ENCODE results near the gene LRIT2.

Gene LRIT2

GRCh38 chr10:84217746-84218145, 7.6 kb downstream of the LRIT2 start:
- no peaks in the 10 kb centered on the region for H3K27me3 ChIP-seq (ENCODE audit: control insufficient read depth in 1 of 2, insufficient read depth in 2 of 2, low read length in 2 of 2)
- no peaks in the 10 kb centered on the region for H3K9me3 ChIP-seq (ENCODE audit: low read length)
- H3K9ac ChIP-seq (ENCODE audit: low read length), result no peak overlapping the region
- no peak overlapping the region for H3K4me3 ChIP-seq (ENCODE audit: low read depth in 1 of 2, low read length in 2 of 2)
- H3K27ac ChIP-seq (ENCODE audit: low read depth, low read length), result no peak overlapping the region
- H3K36me3 ChIP-seq (ENCODE audit: insufficient read depth, low read length), result no peaks in the 10 kb centered on the region
- no peaks in the 10 kb centered on the region for H3K4me1 ChIP-seq (ENCODE audit: insufficient read depth, low read length)

- Histone ChIP-seq H3K4me1 (ENCODE audit: insufficient read depth, low read length) (no peaks in the 10 kb centered on the region), H3K27me3 (ENCODE audit: control insufficient read depth in 1 of 2, insufficient read depth in 2 of 2, low read length in 2 of 2) (no peaks in the 10 kb centered on the region), H3K9ac (ENCODE audit: low read length) (no peak overlapping the region), H3K27ac (ENCODE audit: low read depth, low read length) (no peak overlapping the region), H3K9me3 (ENCODE audit: low read length) (no peaks in the 10 kb centered on the region), H3K4me3 (ENCODE audit: low read depth in 1 of 2, low read length in 2 of 2) (no peak overlapping the region), H3K36me3 (ENCODE audit: insufficient read depth, low read length) (no peaks in the 10 kb centered on the region)
These were observed 8.5 kb downstream of the LRIT2 start for GRCh38 chr10:84216834-84217233.

- Histone ChIP-seq H3K36me3 (ENCODE audit: insufficient read depth, low read length) (no peaks in the 10 kb centered on the region), H3K9ac (ENCODE audit: low read length) (no peak overlapping the region), H3K9me3 (ENCODE audit: low read length) (no peaks in the 10 kb centered on the region), H3K27me3 (ENCODE audit: control insufficient read depth in 1 of 2, insufficient read depth in 2 of 2, low read length in 2 of 2) (no peaks in the 10 kb centered on the region), H3K27ac (ENCODE audit: low read depth, low read length) (no peak overlapping the region), H3K4me3 (ENCODE audit: low read depth in 1 of 2, low read length in 2 of 2) (no peak overlapping the region), H3K4me1 (ENCODE audit: insufficient read depth, low read length) (no peaks in the 10 kb centered on the region)
These were observed 10.6 kb downstream of the LRIT2 start for GRCh38 chr10:84214612-84215235.

- Histone ChIP-seq H3K4me1 (ENCODE audit: insufficient read depth, low read length) (no peaks in the 10 kb centered on the region), H3K9me3 (ENCODE audit: low read length) (no peaks in the 10 kb centered on the region), H3K27me3 (ENCODE audit: control insufficient read depth in 1 of 2, insufficient read depth in 2 of 2, low read length in 2 of 2) (no peaks in the 10 kb centered on the region), H3K36me3 (ENCODE audit: insufficient read depth, low read length) (no peaks in the 10 kb centered on the region), H3K27ac (ENCODE audit: low read depth, low read length) (no peak overlapping the region), H3K9ac (ENCODE audit: low read length) (no peak overlapping the region), H3K4me3 (ENCODE audit: low read depth in 1 of 2, low read length in 2 of 2) (no peak overlapping the region)
These were observed 11.2 kb downstream of the LRIT2 start for GRCh38 chr10:84214046-84214572.

- no peak overlapping the region for H3K27ac ChIP-seq (ENCODE audit: low read depth, low read length)
- H3K4me1 ChIP-seq (ENCODE audit: insufficient read depth, low read length), result no peaks in the 10 kb centered on the region
- H3K9ac ChIP-seq (ENCODE audit: low read length), result no peak overlapping the region
- no peak overlapping the region for H3K4me3 ChIP-seq (ENCODE audit: low read depth in 1 of 2, low read length in 2 of 2)
- H3K27me3 ChIP-seq (ENCODE audit: control insufficient read depth in 1 of 2, insufficient read depth in 2 of 2, low read length in 2 of 2), result no peaks in the 10 kb centered on the region
- no peaks in the 10 kb centered on the region for H3K36me3 ChIP-seq (ENCODE audit: insufficient read depth, low read length)
- H3K9me3 ChIP-seq (ENCODE audit: low read length), result no peaks in the 10 kb centered on the region
These were observed 12.3 kb downstream of the LRIT2 start for GRCh38 chr10:84213076-84213475.

- H3K27ac ChIP-seq (ENCODE audit: low read depth, low read length), result no peak overlapping the region
- no peaks in the 10 kb centered on the region for H3K27me3 ChIP-seq (ENCODE audit: control insufficient read depth in 1 of 2, insufficient read depth in 2 of 2, low read length in 2 of 2)
- no peaks in the 10 kb centered on the region for H3K4me1 ChIP-seq (ENCODE audit: insufficient read depth, low read length)
- H3K36me3 ChIP-seq (ENCODE audit: insufficient read depth, low read length), result no peaks in the 10 kb centered on the region
- no peak overlapping the region for H3K9ac ChIP-seq (ENCODE audit: low read length)
- no peaks in the 10 kb centered on the region for H3K9me3 ChIP-seq (ENCODE audit: low read length)
- no peak overlapping the region for H3K4me3 ChIP-seq (ENCODE audit: low read depth in 1 of 2, low read length in 2 of 2)
These were observed 13.3 kb downstream of the LRIT2 start for GRCh38 chr10:84212014-84212413.

GRCh38 chr10:84211566-84211965, 13.8 kb downstream of the LRIT2 start:
- Histone ChIP-seq H3K4me1 (ENCODE audit: insufficient read depth, low read length) (no peaks in the 10 kb centered on the region), H3K36me3 (ENCODE audit: insufficient read depth, low read length) (no peaks in the 10 kb centered on the region), H3K27me3 (ENCODE audit: control insufficient read depth in 1 of 2, insufficient read depth in 2 of 2, low read length in 2 of 2) (no peaks in the 10 kb centered on the region), H3K9me3 (ENCODE audit: low read length) (no peaks in the 10 kb centered on the region), H3K4me3 (ENCODE audit: low read depth in 1 of 2, low read length in 2 of 2) (no peak overlapping the region), H3K27ac (ENCODE audit: low read depth, low read length) (no peak overlapping the region), H3K9ac (ENCODE audit: low read length) (no peak overlapping the region)

- Histone ChIP-seq H3K4me3 (ENCODE audit: low read depth in 1 of 2, low read length in 2 of 2) (no peak overlapping the region), H3K4me1 (ENCODE audit: insufficient read depth, low read length) (no peaks in the 10 kb centered on the region), H3K27ac (ENCODE audit: low read depth, low read length) (no peak overlapping the region), H3K9ac (ENCODE audit: low read length) (no peak overlapping the region), H3K36me3 (ENCODE audit: insufficient read depth, low read length) (no peaks in the 10 kb centered on the region), H3K27me3 (ENCODE audit: control insufficient read depth in 1 of 2, insufficient read depth in 2 of 2, low read length in 2 of 2) (no peaks in the 10 kb centered on the region), H3K9me3 (ENCODE audit: low read length) (no peaks in the 10 kb centered on the region)
These were observed 17.3 kb downstream of the LRIT2 start for GRCh38 chr10:84208023-84208422.

- Histone ChIP-seq H3K27me3 (ENCODE audit: control insufficient read depth in 1 of 2, insufficient read depth in 2 of 2, low read length in 2 of 2) (no peaks in the 10 kb centered on the region), H3K4me3 (ENCODE audit: low read depth in 1 of 2, low read length in 2 of 2) (no peak overlapping the region), H3K27ac (ENCODE audit: low read depth, low read length) (no peak overlapping the region), H3K9me3 (ENCODE audit: low read length) (no peaks in the 10 kb centered on the region), H3K4me1 (ENCODE audit: insufficient read depth, low read length) (no peaks in the 10 kb centered on the region), H3K36me3 (ENCODE audit: insufficient read depth, low read length) (no peaks in the 10 kb centered on the region), H3K9ac (ENCODE audit: low read length) (no peak overlapping the region)
These were observed 19.4 kb downstream of the LRIT2 start for GRCh38 chr10:84205853-84206525.

- H3K27ac ChIP-seq (ENCODE audit: low read depth, low read length), result no peak overlapping the region
- H3K4me3 ChIP-seq (ENCODE audit: low read depth in 1 of 2, low read length in 2 of 2), result no peak overlapping the region
- no peak overlapping the region for H3K9ac ChIP-seq (ENCODE audit: low read length)
- H3K36me3 ChIP-seq (ENCODE audit: insufficient read depth, low read length), result no peaks in the 10 kb centered on the region
- H3K27me3 ChIP-seq (ENCODE audit: control insufficient read depth in 1 of 2, insufficient read depth in 2 of 2, low read length in 2 of 2), result no peaks in the 10 kb centered on the region
- no peaks in the 10 kb centered on the region for H3K9me3 ChIP-seq (ENCODE audit: low read length)
- no peaks in the 10 kb centered on the region for H3K4me1 ChIP-seq (ENCODE audit: insufficient read depth, low read length)
These were observed 20.1 kb downstream of the LRIT2 start for GRCh38 chr10:84205049-84205852.

- no peaks in the 10 kb centered on the region for H3K36me3 ChIP-seq (ENCODE audit: insufficient read depth, low read length)
- H3K27me3 ChIP-seq (ENCODE audit: control insufficient read depth in 1 of 2, insufficient read depth in 2 of 2, low read length in 2 of 2), result no peaks in the 10 kb centered on the region
- H3K4me1 ChIP-seq (ENCODE audit: insufficient read depth, low read length), result no peaks in the 10 kb centered on the region
- no peak overlapping the region for H3K27ac ChIP-seq (ENCODE audit: low read depth, low read length)
- no peak overlapping the region for H3K9ac ChIP-seq (ENCODE audit: low read length)
- H3K9me3 ChIP-seq (ENCODE audit: low read length), result no peaks in the 10 kb centered on the region
- no peak overlapping the region for H3K4me3 ChIP-seq (ENCODE audit: low read depth in 1 of 2, low read length in 2 of 2)
These were observed 20.7 kb downstream of the LRIT2 start for GRCh38 chr10:84204610-84205009.

All from muscle layer of colon (tissue), 2 donors.